Stimulated activated CD8-positive, alpha-beta memory T cell treated with anti-CD3 and anti-CD28 coated beads, Interleukin-12 subunit alpha, Interleukin-12 subunit beta, amount 100 ng/mL, for 4 hours (primary cell): Measurements from ENCODE around the gene SYCP2L.
"Not testable (repeated sequence)": the region's sequence is repeated elsewhere in the genome, so short reads cannot be mapped to it uniquely, and the experiment has no call there.

Source experiments
- DNase-seq: peaks from one replicate; pipeline ENCODE4 v3.0.0-alpha.2; 2020; ENCODE audit warnings: low read depth

The SYCP2L gene

GRCh38 chr6:10957414-10957886 is 70.6 kb downstream of the SYCP2L start:
- no peak for DNase-seq

GRCh38 chr6:10960171-10960570 is 73.3 kb downstream of the SYCP2L start:
- DNase-seq, result no peak

GRCh38 chr6:10961837-10962236 is 75.0 kb downstream of the SYCP2L start:
- no peak for DNase-seq

GRCh38 chr6:10962673-10963072 is 75.8 kb downstream of the SYCP2L start:
- DNase-seq, result no peak

GRCh38 chr6:10963113-10963512 is 76.3 kb downstream of the SYCP2L start:
- DNase-seq, result no peak

- no peak for DNase-seq
Observed at GRCh38 chr6:10964684-10965083, 77.8 kb downstream of the SYCP2L start.

- no peak for DNase-seq
Observed at GRCh38 chr6:10968776-10969175, 81.9 kb downstream of the SYCP2L start.

GRCh38 chr6:10970731-10971130 is 83.9 kb downstream of the SYCP2L start:
- DNase-seq, result no peak

GRCh38 chr6:10972196-10972595 is 85.3 kb downstream of the SYCP2L start:
- no peak for DNase-seq

- no peak for DNase-seq
Observed at GRCh38 chr6:10976571-10976970, 89.7 kb downstream of the SYCP2L start.

- DNase-seq, result no peak
Observed at GRCh38 chr6:10977231-10977968, 90.5 kb downstream of the SYCP2L start.

GRCh38 chr6:10979603-10980002 is 92.8 kb downstream of the SYCP2L start:
- no peak for DNase-seq

- DNase-seq, result no peak
Observed at GRCh38 chr6:10981409-10981808, 94.6 kb downstream of the SYCP2L start.

- DNase-seq, result not testable (repeated sequence)
Observed at GRCh38 chr6:10984959-10985358, 98.1 kb downstream of the SYCP2L start.

GRCh38 chr6:10989587-10989986 is 102.7 kb downstream of the SYCP2L start:
- no peak for DNase-seq

- no peak for DNase-seq
Observed at GRCh38 chr6:10991115-10991514, 104.3 kb downstream of the SYCP2L start.

- no peak for DNase-seq
Observed at GRCh38 chr6:10993896-10994295, 107.0 kb downstream of the SYCP2L start.

- no peak for DNase-seq
Observed at GRCh38 chr6:10995114-10995707, 108.4 kb downstream of the SYCP2L start.

GRCh38 chr6:10999994-11000393 is 113.1 kb downstream of the SYCP2L start:
- DNase-seq, result no peak

GRCh38 chr6:11002176-11002575 is 115.3 kb downstream of the SYCP2L start:
- DNase-seq, result no peak

GRCh38 chr6:11003297-11003696 is 116.4 kb downstream of the SYCP2L start:
- DNase-seq, result not testable (repeated sequence)

- DNase-seq, result no peak
Observed at GRCh38 chr6:11006061-11006460, 119.2 kb downstream of the SYCP2L start.

GRCh38 chr6:11007715-11008608 is 121.1 kb downstream of the SYCP2L start:
- no peak for DNase-seq
